GM18858 (cell line): ENCODE measurements around the gene PSENEN.

Experiments used
- ATAC-seq: cut with Tn5 transposase; IDR thresholded peaks from one replicate; pipeline ENCODE4 v1.9.1; 2021; ENCODE audit not compliant: unreplicated experiment

The PSENEN gene

DNA sequence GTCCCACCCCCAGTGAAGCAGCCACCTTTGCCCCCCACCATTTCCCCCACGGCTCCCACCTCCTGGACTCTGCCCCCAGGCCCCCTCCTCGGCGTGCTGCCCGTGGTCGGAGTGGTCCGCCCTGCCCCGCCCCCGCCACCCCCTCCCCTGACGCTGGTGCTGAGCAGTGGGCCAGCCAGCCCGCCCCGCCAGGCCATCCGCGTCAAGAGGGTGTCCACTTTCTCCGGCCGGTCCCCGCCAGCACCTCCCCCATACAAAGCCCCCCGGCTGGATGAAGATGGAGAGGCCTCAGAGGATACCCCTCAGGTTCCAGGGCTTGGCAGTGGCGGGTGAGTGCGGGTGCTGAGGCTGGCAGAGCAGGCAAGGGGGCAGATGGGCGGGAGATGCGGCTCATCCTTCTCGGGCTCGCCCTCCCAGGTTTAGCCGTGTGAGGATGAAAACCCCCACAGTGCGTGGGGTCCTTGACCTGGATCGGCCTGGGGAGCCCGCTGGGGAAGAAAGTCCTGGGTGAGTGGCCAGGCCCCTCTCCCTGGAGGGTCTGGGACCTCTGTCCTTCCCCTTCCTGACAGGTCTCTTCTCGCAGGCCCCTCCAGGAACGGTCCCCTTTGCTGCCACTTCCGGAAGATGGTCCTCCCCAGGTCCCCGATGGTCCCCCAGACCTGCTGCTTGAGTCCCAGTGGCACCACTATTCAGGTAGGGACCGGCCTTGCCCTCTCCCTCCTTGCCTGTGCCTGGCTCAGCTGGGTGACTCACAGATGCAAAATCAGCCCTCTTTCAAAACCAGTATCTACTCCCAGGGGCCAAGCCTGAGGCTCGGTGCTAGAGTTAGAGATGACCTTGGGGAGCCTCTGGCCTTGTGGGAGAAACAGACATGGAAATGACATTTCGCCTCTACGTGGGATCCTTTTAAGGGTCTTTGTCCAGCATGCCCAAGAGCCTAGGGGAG lies 12.0 kb upstream of the PSENEN start:
- no peak for ATAC-seq

- no peak for ATAC-seq
These were observed 11.2 kb upstream of the PSENEN start for GRCh38 chr19:35734273-35734672.

- ATAC-seq = no peak
These were observed 10.6 kb upstream of the PSENEN start for GRCh38 chr19:35734889-35735288.

DNA sequence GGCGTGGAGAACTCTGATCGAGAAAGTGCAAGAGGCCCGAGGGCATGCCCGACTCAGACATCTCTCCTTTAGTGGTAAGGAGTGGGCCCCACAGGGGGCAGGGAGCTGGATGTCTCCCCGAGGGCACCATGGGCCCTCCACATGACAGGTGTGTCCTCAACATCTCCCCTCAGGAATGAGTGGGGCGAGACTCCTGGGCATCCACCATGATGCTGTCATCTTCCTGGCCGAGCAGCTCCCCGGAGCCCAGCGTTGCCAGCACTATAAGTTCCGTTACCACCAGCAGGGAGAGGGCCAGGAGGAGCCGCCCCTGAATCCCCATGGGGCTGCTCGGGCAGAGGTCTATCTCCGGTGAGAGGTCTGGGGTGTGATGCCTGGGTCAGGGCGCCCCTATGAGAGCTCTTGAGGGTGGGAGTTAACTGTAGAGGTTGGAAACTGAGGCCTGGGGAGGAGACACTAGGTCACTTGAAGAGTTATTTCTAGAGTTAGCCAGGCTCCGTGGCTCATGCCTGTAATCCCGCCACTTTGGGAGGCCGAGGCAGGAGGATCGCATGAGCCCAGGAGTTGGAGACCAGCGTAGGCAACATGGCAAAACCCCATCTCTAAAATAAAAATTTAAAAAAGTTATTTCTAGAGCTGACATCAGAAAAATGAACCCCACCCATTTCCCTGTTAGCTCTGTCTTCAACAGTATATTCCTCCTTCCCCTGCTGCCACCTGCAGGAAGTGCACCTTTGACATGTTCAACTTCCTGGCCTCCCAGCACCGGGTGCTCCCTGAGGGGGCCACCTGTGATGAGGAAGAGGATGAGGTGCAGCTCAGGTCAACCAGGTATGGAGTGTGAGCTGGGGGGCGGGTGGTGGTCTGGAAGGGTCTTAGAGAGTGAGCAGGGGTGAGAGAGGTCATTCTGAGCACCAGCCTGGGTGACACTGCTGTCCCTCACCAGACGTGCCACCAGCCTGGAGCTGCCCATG lies 8.3 kb upstream of the PSENEN start:
- no peak for ATAC-seq

DNA sequence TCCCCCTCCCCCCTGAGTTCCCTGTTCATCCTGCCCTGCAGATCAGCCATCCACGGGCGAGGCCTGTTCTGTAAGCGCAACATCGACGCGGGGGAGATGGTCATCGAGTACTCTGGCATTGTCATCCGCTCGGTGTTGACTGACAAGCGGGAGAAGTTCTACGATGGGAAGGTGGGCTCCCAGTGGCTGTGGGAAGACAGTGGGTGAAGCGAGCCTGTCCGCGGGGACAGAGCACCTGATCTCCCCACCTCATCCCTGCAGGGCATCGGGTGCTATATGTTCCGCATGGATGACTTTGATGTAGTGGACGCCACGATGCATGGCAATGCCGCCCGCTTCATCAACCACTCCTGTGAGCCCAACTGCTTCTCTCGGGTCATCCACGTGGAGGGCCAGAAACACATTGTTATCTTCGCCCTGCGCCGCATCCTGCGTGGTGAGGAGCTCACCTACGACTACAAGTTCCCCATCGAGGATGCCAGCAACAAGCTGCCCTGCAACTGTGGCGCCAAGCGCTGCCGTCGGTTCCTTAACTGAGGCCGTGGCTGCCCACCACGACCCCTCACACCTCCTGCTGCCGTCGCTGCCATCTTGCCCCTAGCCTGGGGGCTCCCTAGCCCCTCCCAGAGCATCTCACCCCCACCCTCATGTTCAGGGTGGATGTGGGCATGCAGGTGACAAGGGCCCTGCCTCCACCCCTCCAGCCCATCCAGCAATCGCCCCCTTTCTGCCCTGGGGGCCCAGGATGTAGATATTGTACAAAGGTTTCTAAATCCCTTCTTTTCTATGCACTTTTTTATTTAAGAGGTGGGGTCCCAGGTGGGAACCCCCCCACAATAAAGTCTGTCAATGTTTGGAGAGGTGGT lies 7.2 kb upstream of the PSENEN start:
- no peak for ATAC-seq

GRCh38 chr19:35738887-35739229 lies 6.6 kb upstream of the PSENEN start:
- ATAC-seq = no peak

DNA sequence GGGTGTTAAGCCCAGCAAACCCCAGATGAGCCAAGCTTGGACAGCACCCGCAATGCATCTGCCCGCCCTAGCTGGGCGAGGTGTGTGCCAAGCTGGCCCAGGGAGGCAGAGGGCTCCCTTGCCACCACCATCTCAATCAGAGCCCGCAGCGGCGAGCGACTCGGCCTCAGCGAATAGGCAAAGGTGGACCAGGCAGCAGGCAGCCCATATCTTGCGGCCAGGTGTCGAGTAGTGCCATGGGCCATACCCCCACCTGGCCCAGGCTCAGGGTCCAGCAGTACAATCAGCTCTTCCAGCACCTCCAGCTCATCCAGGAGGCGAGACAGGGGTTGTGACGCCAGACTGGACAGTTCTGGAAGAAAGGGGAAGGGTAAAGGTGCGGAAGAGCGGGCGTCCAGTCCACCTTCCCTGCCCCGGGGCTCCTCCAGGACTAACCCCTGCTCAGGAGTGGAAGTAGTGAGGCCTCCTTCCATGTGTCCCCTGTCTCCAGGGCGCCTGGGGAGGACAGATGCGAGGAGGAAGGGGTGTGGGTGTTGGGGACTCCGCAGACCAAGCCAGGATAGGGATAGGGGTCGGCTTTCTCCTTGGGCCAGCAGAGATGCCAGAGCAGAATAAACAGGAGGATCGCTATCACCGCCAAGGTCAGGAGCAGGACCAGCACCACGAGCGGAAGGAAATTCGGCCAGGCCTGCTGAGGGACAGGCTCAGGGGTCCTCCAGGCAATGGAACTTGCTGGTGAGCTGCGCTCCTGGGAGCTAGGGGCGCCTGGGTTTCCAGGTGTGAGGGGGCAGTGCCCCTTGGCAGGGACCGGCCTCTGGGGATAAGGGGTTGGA lies 6.0 kb upstream of the PSENEN start:
- ATAC-seq = no peak

GRCh38 chr19:35740108-35740422 lies 5.4 kb upstream of the PSENEN start:
- peak; percentile 14 for ATAC-seq

GRCh38 chr19:35740423-35741202 lies 4.8 kb upstream of the PSENEN start:
- peak; percentile 29 for ATAC-seq

DNA sequence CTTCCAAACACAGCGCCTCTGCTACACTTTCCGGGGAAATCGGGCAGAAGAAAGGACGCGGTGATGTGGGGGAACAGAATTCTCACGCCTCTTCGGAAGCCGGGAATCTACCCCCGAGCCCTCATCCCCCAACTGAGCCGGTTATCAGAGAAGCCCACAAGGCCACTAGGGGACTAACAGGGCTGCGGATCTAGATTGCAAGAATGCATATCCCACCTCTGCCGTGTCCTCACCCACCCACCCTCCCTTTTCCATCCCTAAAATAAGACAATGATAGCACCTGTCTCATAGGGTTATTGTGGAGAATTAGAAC lies 4.3 kb upstream of the PSENEN start:
- ATAC-seq = no peak

- ATAC-seq = no peak
These were observed 3.2 kb upstream of the PSENEN start, which contains the start of gene IGFLR1 for GRCh38 chr19:35742121-35742724. TSS of gene IGFLR1 (minus strand) at chr19:35742452. CDS start at chr19:35741180, 1,272 bp downstream.

GRCh38 chr19:35743640-35744429 lies 1.6 kb upstream of the PSENEN start:
- ATAC-seq = no peak

DNA sequence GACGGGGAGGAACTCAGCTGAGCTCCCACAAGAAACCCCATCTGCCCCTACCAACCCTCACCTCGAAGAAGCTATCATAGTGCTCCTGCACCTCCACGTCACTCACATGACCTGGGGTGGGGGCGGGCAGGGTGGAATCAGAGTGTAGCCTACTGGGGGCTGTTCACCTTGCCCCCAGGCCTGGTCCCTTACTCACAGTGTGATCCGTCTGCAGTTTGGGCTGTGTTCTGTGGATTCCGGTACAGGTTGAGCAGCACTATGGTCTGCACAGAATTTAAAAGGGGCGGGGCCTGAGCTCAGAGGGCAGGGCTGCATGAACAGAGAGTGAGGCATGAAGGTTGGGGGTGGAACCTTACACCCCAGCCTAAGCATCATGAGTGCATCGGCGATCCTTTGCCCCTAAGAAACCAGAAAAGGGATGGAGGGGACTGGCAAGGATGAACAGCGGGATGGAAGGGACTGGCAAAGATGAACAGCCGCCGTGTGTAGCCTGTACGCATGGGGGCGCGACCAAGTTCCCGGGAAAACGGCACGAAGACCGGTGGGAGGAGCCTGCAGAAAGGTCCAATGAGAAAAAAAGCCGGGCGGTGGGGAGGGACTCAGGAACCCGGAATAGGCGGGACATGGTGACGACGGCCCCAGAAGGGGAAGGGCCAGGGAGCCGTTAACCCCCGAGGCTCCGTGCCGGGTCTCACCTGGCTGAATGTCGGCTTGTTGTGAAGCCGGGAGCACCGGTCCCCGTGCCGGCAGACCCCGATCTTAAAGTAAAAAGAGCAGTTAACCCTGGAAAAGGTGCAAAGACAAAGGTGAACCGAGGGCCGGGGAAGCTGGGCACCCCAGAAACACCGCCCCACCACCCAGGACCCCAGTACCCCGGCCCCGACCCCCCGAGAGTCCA lies 772 bp upstream of the PSENEN start:
- no peak for ATAC-seq

GRCh38 chr19:35746087-35746462 lies 624 bp downstream of the PSENEN start:
- ATAC-seq = no peak

DNA sequence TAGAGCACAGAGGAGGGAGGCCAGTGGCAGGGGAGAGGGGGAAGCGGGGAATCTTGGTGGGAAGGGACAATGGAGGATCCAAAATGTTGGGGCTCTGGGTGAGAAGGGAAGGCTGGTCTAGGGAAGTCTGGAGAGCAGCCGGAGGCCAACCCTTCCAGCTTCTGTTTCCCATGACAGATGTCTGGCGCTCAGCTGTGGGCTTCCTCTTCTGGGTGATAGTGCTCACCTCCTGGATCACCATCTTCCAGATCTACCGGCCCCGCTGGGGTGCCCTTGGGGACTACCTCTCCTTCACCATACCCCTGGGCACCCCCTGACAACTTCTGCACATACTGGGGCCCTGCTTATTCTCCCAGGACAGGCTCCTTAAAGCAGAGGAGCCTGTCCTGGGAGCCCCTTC lies 1.1 kb downstream of the PSENEN start:
- no peak for ATAC-seq

- peak; percentile 65 for ATAC-seq
These were observed 2.9 kb downstream of the PSENEN start, which contains the start of gene LIN37 for GRCh38 chr19:35748106-35749020. TSS of gene LIN37 (plus strand) at chr19:35748576. CDS start at chr19:35748725, 149 bp downstream.
